Measurements from ENCODE around the gene FSTL1.

DNA sequence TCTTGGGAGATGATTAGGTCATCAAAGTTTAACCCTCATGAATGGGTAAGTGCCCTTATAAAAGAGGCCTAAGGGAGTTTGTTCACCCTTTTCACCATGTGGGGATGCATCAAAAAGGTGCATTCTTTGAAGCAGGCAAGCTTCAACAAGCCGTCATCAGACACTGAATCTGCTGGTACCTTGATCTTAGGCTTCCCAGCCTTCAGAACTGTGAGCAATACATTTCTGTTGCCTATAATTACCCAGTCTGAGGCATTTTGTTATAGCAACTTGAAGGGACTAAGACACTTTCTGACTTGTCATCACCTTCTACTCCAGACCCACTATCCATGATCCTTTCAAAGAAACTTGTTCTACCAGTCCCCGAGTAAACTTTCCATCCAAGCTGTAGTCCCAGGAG is 57.0 kb downstream of the FSTL1 start:
- TF ChIP-seq POLR2A (IDR thresholded peaks at IDR 0.05; ENCODE audit: low read length) (no peak), GATA1 (IDR thresholded peaks at IDR 0.05; ENCODE audit: low read depth, low read length) (no peak)
